K562 (cell line): ENCODE measurements around the gene THADA. TPM values are rescaled to one million over a fixed set of nuclear protein-coding genes. Genes with fewer than 3 reads are reported as not detected.

Source experiments
- ATAC-seq: fragments of 200-7000 bp; cut with Tn5 transposase; 3 replicates; pipeline ENCODE4 v1.9.1; 2020; ENCODE audit warnings: moderate library complexity
- BruUV-seq: library from RNA; stranded (reverse); fragments of 400-500 nt; replicated peaks from 2 replicates; lab custom pipeline; 2021; lab: Mats Ljungman, UMichigan
- CTCF ChIA-PET: fragments of 300-600 bp; formaldehyde crosslinking; extraction: SDS; loops from one replicate; lab custom pipeline; 2021; ENCODE audit warnings: low intra/inter-chr PET ratio; lab: Yijun Ruan, JAX
- POLR2A ChIA-PET: fragments of 300-600, 350-650 bp; sonication (Branson Sonifier 250); formaldehyde crosslinking; extraction: SDS; loops from one replicate; lab custom pipeline; 2021; ENCODE audit warnings: antibody characterized with exemption, inconsistent platforms; lab: Yijun Ruan, JAX
- DNase-seq, 4 experiments: peaks; one replicate each; pipeline versions ENCODE4 v3.0.0 to v3.0.0-alpha.2; 2011 to 2018; ENCODE audit warnings: low spot score in 3 of 4, mixed read lengths in 3 of 4; ENCODE audit errors: extremely low read depth in 1 of 4
- FAIRE-seq: peaks from 2 replicates; lab custom pipeline; 2011; peaks lifted over from hg19 to GRCh38; lab: Jason Lieb, UNC
- H2AFZ ChIP-seq: 2 replicates; pipeline ENCODE4 v1.6.0; 2011; ENCODE audit warnings: low read depth, low read length, control low read depth, inconsistent platforms
- H3K27ac ChIP-seq: fragments of 200-600 bp; 3 replicates; pipeline ENCODE4 v1.8.0; 2011; ENCODE audit warnings: low read depth, mild to moderate bottlenecking, control low read depth, inconsistent platforms, low read length, moderate library complexity, mixed read lengths; ENCODE audit errors: extremely low read depth
- H3K27me3 ChIP-seq, 2 experiments: fragments of 300-600 bp in 1 of 2; 2 replicates in 1 of 2; 3 replicates in 1 of 2; pipeline versions ENCODE4 v1.6.0 to v1.8.0; 2011; ENCODE audit warnings: inconsistent platforms in 2 of 2, low read length in 2 of 2, mild to moderate bottlenecking in 1 of 2, mixed read lengths in 1 of 2, moderate library complexity in 1 of 2; ENCODE audit not compliant: control insufficient read depth in 2 of 2, insufficient read depth in 2 of 2
- H3K36me3 ChIP-seq: fragments of 300-600 bp; 3 replicates; pipeline ENCODE4 v1.8.0; 2011; ENCODE audit warnings: mild to moderate bottlenecking, low read length, inconsistent platforms; ENCODE audit not compliant: control insufficient read depth, insufficient read depth
- H3K4me1 ChIP-seq, 2 experiments: fragments of 200-600 bp in 1 of 2; replicated peaks in 1 of 2; 2 replicates in 1 of 2; 3 replicates in 1 of 2; pipeline versions ENCODE4 v1.5.1 to v1.8.0; 2011; ENCODE audit warnings: inconsistent platforms in 2 of 2, low read length in 2 of 2, mild to moderate bottlenecking in 1 of 2, mixed read lengths in 1 of 2, moderate library complexity in 1 of 2; ENCODE audit not compliant: control insufficient read depth in 2 of 2, insufficient read depth in 2 of 2
- H3K4me2 ChIP-seq: 2 replicates; pipeline ENCODE4 v1.6.1; 2011; ENCODE audit warnings: low read length, control low read depth, inconsistent platforms, mixed read lengths; ENCODE audit not compliant: insufficient read depth
- H3K4me3 ChIP-seq: fragments of 200-600 bp; sonication (generic), shearing (Covaris generic); 2 replicates; pipeline ENCODE4 v1.5.1; 2016; ENCODE audit warnings: control low read depth, inconsistent platforms
- H3K79me2 ChIP-seq: fragments of 200-600 bp; 3 replicates; pipeline ENCODE4 v1.8.0; 2011; ENCODE audit warnings: low read length, inconsistent platforms; ENCODE audit not compliant: control insufficient read depth, insufficient read depth
- H3K9ac ChIP-seq, 2 experiments: 2 replicates each; pipeline versions ENCODE4 v1.6.0 to v1.6.1; 2011; ENCODE audit warnings: low read depth in 2 of 2, low read length in 2 of 2, control low read depth in 1 of 2, inconsistent platforms in 1 of 2, mild to moderate bottlenecking in 1 of 2, mixed read lengths in 1 of 2; ENCODE audit not compliant: insufficient read depth in 1 of 2
- H3K9me1 ChIP-seq: one replicate; pipeline ENCODE4 v1.6.0; 2011; ENCODE audit warnings: inconsistent platforms, mild to moderate bottlenecking, low read length, moderate library complexity; ENCODE audit not compliant: control insufficient read depth, insufficient read depth
- H3K9me3 ChIP-seq: replicated peaks from 2 replicates; pipeline ENCODE4 v1.5.1; 2011; ENCODE audit warnings: low read depth, low read length, inconsistent platforms; ENCODE audit not compliant: control insufficient read depth, insufficient read depth
- H4K20me1 ChIP-seq: replicated peaks from 2 replicates; pipeline ENCODE4 v1.6.1; 2011; ENCODE audit warnings: low read length, inconsistent platforms, mixed read lengths; ENCODE audit not compliant: control insufficient read depth, insufficient read depth
- BHLHE40 ChIP-seq: IDR thresholded peaks from 2 replicates; pipeline ENCODE4 v1.6.1; 2011; ENCODE audit warnings: low read length, improper control_type of control experiment
- CXXC5 ChIP-seq: fragments of 250-450 bp; sonication (Bioruptor Pico); IDR thresholded peaks from 2 replicates; pipeline ENCODE4 v1.8.0; 2022; ENCODE audit warnings: inconsistent platforms, mild to moderate bottlenecking, moderate library complexity
- FOXP1 ChIP-seq: sonication (generic); formaldehyde crosslinking; IDR thresholded peaks from 2 replicates; pipeline ENCODE4 v1.8.0; 2022; ENCODE audit warnings: mild to moderate bottlenecking, missing genetic modification reagents
- NCOA1 ChIP-seq: fragments of 450-650 bp; IDR thresholded peaks from 2 replicates; pipeline ENCODE4 v1.6.1; 2016; ENCODE audit warnings: low read depth
- PML ChIP-seq: IDR thresholded peaks from 2 replicates; pipeline ENCODE4 v1.6.1; 2012; ENCODE audit warnings: low read length, inconsistent platforms
- SAFB ChIP-seq: fragments of 200-400 bp; formaldehyde crosslinking; IDR thresholded peaks from 2 replicates; pipeline ENCODE4 v1.6.1; 2017; ENCODE audit warnings: low read depth, low read length, borderline replicate concordance
- WGBS: fragments of 100-300 bp; shearing (Covaris generic); methylation state at CpG from one replicate; pipeline ENCODE4 v1.1.6; 2016; ENCODE audit warnings: low coverage, mixed read lengths; ENCODE audit not compliant: insufficient coverage; ENCODE audit errors: missing lambda C conversion rate; 5-methylcytosine and 5-hydroxymethylcytosine counted together
- in situ Hi-C: fragments of 300-500 bp; cut with MboI; formaldehyde crosslinking; loops from 4 replicates; pipeline ENCODE4 v1.15.0; 2018; ENCODE audit warnings: inconsistent platforms, mixed read lengths
- intact Hi-C: fragments of 100-400 bp; cut with micrococcal nuclease; formaldehyde crosslinking; loops from 2 replicates; pipeline ENCODE4 v1.14.2; 2022
- polyA plus RNA-seq, 8 experiments: library from polyadenylated mRNA; depleted of rRNA in 4 of 8; stranded (reverse) in 5 of 8; unstranded in 3 of 8; fragments of >200 nt; fragmentation: Nextera tagmentation in 2 of 8; fragmentation: Illumina TruSeq in 1 of 8; extraction: Ambion mirVana in 2 of 8; extraction: Trizol in 1 of 8; gene quantifications; 2 replicates each; pipeline versions ENCODE4 v1.2.1 to v1.2.3, GENCODE V29; 2011 to 2014; ENCODE audit warnings: inconsistent platforms in 1 of 8, missing spikeins in 1 of 8
- total RNA-seq, 7 experiments: library from RNA; depleted of rRNA in 6 of 7; stranded (reverse); fragments of >200 nt in 6 of 7; fragmentation: Illumina TruSeq in 2 of 7; extraction: Trizol in 2 of 7; gene quantifications; 2 replicates each; pipeline versions ENCODE4 v1.2.1 to v1.2.3, GENCODE V29; 2011 to 2021; ENCODE audit warnings: low replicate concordance in 1 of 7
- TF ChIP-seq, protein P1 (sequence below): fragments of 200-600 bp; sonication (generic); IDR thresholded peaks from one replicate; pipeline ENCODE4 v1.6.1; 2012; ENCODE audit warnings: mild to moderate bottlenecking, low read depth, low read length, inconsistent platforms
- TF ChIP-seq, protein P2 (sequence below): fragments of 250-450 bp; sonication (Bioruptor Pico); IDR thresholded peaks from 2 replicates; pipeline ENCODE4 v1.5.0; 2022; ENCODE audit warnings: mild to moderate bottlenecking

The THADA gene
- total and polyA plus RNA-seq, 9 of the 15 experiments (the other 6 are each of a cell fraction or from before 2014, with no cell fraction given): 17.8 to 34.7 (median 31.9) TPM

DNA sequence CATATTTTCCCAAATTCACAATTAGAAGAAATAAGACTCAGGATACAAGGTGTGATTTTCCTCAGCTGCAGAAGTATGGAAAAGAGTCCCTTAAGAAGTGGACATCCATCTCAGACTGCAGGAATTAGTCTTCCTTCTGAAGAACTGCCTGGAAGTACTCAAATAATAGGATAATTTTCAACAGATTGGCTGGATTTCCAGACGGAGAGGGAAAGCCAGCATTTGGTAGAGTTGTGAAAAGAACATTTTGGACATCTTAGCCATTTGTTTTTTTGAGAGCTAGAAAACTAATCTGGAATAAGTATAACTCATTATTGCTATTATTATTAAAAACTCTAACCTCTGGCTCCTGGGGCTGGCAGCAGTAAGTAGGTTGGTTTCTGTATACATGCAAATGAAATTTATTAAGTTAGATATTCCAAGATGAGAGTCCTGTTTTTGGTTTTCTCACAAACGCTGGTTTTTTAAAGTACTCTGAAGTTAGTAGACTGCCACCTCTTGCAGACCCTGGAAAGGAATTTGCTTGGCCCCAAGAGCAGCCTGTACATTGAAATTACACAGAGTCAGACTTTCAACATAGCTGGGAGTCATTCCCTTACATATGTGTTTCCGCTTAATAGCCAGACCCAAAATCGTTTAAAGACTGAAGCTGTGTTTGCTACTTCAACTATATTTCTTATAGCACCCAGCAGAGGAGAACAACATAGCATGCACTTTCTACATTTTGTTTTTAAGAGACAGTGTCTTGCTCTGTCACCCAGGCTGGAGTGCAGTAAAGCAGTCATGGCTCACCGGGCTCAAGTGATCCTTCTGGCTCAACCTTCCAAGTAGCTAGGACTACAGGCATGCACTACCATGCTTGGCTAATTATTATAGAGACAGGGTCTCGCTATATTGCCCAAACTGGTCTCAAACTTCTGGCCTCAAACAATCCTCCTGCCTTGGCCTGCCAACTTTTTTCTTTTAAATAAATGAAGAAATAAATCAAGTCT lies 142.4 kb downstream of the THADA start:
- Histone ChIP-seq H3K79me2 (no peaks in the 10 kb centered on the region), H3K36me3 (no peaks in the 10 kb centered on the region; the same call in 2 of the 3 replicates), H3K4me2 (no peak overlapping the region), H3K4me1 (no peaks in the 10 kb centered on the region), H3K27ac (no peak overlapping the region), H3K27me3 (no peaks in the 10 kb centered on the region), H3K9ac (no peak overlapping the region), H3K4me3 (no peak overlapping the region), H3K9me1 (no peaks in the 10 kb centered on the region), H4K20me1 (no peaks in the 10 kb centered on the region), H3K9me3 (no peaks in the 10 kb centered on the region), H2AFZ (no peak overlapping the region)
- CTCF ChIA-PET: no interaction called here
- no peak for DNase-seq
- intact Hi-C loops (no loop called here), in situ Hi-C loops (no loop called here)
- FAIRE-seq: no peak
- POLR2A ChIA-PET: interaction anchor here (1.2 to 3.5 kb wide), 2 partner anchors 10 kb away, joined by 3 to 11 read pairs; no protein-coding TSS in a partner anchor
- 68% methylated on average over 6 of the region's 6 CpGs for WGBS
- ATAC-seq: no peak
- no TSS peak for BruUV-seq
- TF ChIP-seq PML (no peak), FOXP1 (no peak), SAFB (no peak), BHLHE40 (no peak), CXXC5 (CRISPR knock-in tag) (no peak), NCOA1 (no peak)
- TF ChIP-seq, protein P1, sequence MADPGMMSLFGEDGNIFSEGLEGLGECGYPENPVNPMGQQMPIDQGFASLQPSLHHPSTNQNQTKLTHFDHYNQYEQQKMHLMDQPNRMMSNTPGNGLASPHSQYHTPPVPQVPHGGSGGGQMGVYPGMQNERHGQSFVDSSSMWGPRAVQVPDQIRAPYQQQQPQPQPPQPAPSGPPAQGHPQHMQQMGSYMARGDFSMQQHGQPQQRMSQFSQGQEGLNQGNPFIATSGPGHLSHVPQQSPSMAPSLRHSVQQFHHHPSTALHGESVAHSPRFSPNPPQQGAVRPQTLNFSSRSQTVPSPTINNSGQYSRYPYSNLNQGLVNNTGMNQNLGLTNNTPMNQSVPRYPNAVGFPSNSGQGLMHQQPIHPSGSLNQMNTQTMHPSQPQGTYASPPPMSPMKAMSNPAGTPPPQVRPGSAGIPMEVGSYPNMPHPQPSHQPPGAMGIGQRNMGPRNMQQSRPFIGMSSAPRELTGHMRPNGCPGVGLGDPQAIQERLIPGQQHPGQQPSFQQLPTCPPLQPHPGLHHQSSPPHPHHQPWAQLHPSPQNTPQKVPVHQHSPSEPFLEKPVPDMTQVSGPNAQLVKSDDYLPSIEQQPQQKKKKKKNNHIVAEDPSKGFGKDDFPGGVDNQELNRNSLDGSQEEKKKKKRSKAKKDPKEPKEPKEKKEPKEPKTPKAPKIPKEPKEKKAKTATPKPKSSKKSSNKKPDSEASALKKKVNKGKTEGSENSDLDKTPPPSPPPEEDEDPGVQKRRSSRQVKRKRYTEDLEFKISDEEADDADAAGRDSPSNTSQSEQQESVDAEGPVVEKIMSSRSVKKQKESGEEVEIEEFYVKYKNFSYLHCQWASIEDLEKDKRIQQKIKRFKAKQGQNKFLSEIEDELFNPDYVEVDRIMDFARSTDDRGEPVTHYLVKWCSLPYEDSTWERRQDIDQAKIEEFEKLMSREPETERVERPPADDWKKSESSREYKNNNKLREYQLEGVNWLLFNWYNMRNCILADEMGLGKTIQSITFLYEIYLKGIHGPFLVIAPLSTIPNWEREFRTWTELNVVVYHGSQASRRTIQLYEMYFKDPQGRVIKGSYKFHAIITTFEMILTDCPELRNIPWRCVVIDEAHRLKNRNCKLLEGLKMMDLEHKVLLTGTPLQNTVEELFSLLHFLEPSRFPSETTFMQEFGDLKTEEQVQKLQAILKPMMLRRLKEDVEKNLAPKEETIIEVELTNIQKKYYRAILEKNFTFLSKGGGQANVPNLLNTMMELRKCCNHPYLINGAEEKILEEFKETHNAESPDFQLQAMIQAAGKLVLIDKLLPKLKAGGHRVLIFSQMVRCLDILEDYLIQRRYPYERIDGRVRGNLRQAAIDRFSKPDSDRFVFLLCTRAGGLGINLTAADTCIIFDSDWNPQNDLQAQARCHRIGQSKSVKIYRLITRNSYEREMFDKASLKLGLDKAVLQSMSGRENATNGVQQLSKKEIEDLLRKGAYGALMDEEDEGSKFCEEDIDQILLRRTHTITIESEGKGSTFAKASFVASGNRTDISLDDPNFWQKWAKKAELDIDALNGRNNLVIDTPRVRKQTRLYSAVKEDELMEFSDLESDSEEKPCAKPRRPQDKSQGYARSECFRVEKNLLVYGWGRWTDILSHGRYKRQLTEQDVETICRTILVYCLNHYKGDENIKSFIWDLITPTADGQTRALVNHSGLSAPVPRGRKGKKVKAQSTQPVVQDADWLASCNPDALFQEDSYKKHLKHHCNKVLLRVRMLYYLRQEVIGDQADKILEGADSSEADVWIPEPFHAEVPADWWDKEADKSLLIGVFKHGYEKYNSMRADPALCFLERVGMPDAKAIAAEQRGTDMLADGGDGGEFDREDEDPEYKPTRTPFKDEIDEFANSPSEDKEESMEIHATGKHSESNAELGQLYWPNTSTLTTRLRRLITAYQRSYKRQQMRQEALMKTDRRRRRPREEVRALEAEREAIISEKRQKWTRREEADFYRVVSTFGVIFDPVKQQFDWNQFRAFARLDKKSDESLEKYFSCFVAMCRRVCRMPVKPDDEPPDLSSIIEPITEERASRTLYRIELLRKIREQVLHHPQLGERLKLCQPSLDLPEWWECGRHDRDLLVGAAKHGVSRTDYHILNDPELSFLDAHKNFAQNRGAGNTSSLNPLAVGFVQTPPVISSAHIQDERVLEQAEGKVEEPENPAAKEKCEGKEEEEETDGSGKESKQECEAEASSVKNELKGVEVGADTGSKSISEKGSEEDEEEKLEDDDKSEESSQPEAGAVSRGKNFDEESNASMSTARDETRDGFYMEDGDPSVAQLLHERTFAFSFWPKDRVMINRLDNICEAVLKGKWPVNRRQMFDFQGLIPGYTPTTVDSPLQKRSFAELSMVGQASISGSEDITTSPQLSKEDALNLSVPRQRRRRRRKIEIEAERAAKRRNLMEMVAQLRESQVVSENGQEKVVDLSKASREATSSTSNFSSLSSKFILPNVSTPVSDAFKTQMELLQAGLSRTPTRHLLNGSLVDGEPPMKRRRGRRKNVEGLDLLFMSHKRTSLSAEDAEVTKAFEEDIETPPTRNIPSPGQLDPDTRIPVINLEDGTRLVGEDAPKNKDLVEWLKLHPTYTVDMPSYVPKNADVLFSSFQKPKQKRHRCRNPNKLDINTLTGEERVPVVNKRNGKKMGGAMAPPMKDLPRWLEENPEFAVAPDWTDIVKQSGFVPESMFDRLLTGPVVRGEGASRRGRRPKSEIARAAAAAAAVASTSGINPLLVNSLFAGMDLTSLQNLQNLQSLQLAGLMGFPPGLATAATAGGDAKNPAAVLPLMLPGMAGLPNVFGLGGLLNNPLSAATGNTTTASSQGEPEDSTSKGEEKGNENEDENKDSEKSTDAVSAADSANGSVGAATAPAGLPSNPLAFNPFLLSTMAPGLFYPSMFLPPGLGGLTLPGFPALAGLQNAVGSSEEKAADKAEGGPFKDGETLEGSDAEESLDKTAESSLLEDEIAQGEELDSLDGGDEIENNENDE: no peak
- TF ChIP-seq, protein P2, sequence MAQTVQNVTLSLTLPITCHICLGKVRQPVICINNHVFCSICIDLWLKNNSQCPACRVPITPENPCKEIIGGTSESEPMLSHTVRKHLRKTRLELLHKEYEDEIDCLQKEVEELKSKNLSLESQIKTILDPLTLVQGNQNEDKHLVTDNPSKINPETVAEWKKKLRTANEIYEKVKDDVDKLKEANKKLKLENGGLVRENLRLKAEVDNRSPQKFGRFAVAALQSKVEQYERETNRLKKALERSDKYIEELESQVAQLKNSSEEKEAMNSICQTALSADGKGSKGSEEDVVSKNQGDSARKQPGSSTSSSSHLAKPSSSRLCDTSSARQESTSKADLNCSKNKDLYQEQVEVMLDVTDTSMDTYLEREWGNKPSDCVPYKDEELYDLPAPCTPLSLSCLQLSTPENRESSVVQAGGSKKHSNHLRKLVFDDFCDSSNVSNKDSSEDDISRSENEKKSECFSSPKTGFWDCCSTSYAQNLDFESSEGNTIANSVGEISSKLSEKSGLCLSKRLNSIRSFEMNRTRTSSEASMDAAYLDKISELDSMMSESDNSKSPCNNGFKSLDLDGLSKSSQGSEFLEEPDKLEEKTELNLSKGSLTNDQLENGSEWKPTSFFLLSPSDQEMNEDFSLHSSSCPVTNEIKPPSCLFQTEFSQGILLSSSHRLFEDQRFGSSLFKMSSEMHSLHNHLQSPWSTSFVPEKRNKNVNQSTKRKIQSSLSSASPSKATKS (CRISPR knock-in tag): no peak
